ENCODE measurements around the gene KIAA0825. TPM values are rescaled to one million over a fixed set of nuclear protein-coding genes. Genes with fewer than 3 reads are reported as not detected.

The KIAA0825 gene
- total RNA-seq, 3 donors from 2014 or later (not counting 1 experiment from before 2014, with no cell fraction given), result 2.4 to 5.0 (median 4.8) TPM

DNA sequence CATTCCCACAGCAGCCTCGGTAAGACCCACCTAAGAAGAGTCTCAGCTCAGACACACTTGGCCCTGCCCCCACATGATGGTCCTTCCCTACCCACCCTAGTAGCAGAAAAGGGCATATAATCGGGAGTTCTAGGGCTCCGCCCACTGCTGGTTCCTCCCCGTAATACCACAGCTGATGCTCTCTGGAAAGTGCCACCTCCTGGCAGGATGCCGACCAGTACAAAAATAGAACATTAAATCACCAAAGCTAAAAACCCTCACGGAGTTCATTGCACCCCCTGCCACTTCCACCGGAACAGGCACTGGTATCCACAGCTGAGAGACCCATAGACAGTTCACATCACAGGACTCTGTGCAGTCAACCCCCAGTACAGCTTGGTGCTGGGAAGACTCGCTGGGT, 271.3 kb downstream of the KIAA0825 start:
- 95% methylated on average over 8 of the region's 8 CpGs for WGBS (ENCODE audit: insufficient coverage)
- Histone ChIP-seq H3K27me3 (ENCODE audit: control insufficient read depth, insufficient read depth, low read length) (no peaks in the 10 kb centered on the region), H3K9me3 (ENCODE audit: control insufficient read depth, insufficient read depth, low read length) (no peaks in the 10 kb centered on the region), H3K4me3 (ENCODE audit: low read length) (no peak overlapping the region), H3K27ac (ENCODE audit: low read length) (no peak overlapping the region), H3K36me3 (ENCODE audit: control insufficient read depth, insufficient read depth, low read length) (no peaks in the 10 kb centered on the region), H3K4me1 (ENCODE audit: control insufficient read depth, insufficient read depth, low read length) (no peaks in the 10 kb centered on the region)
- intact Hi-C loops (cut with micrococcal nuclease), result no loop called here
- no peak for TF ChIP-seq CTCF (IDR thresholded peaks at IDR 0.05)
- H3K27ac Mint-ChIP-seq, result no peak overlapping the region
- ATAC-seq (no peak), DNase-seq (no peak)
- H3K27me3 Mint-ChIP-seq (ENCODE audit: low read depth in 2 of 2), result no peaks in the 10 kb centered on the region
- H3K4me3 Mint-ChIP-seq, result no peak overlapping the region
- H3K9me3 Mint-ChIP-seq, result peaks cover 0 to 8% of the 10 kb centered on the region in 2 donors
- H3K4me1 Mint-ChIP-seq, result no peaks in the 10 kb centered on the region
- peaks cover 12% of the 10 kb centered on the region for H3K36me3 Mint-ChIP-seq

GRCh38 chr5:94345257-94345656, 273.1 kb downstream of the KIAA0825 start:
- peaks cover 12% of the 10 kb centered on the region for H3K36me3 Mint-ChIP-seq
- no peak overlapping the region for H3K4me3 Mint-ChIP-seq
- ATAC-seq (no peak), DNase-seq (no peak)
- H3K4me3 ChIP-seq (ENCODE audit: low read length), result no peak overlapping the region
- H3K4me1 ChIP-seq (ENCODE audit: control insufficient read depth, insufficient read depth, low read length), result no peaks in the 10 kb centered on the region
- no peaks in the 10 kb centered on the region for H3K27me3 ChIP-seq (ENCODE audit: control insufficient read depth, insufficient read depth, low read length)
- H3K27ac Mint-ChIP-seq, result no peak overlapping the region
- H3K4me1 Mint-ChIP-seq, result no peaks in the 10 kb centered on the region
- H3K27ac ChIP-seq (ENCODE audit: low read length), result no peak overlapping the region
- no peaks in the 10 kb centered on the region for H3K9me3 ChIP-seq (ENCODE audit: control insufficient read depth, insufficient read depth, low read length)
- intact Hi-C loops (cut with micrococcal nuclease), result no loop called here
- no peaks in the 10 kb centered on the region for H3K27me3 Mint-ChIP-seq (ENCODE audit: low read depth in 2 of 2)
- H3K9me3 Mint-ChIP-seq, result peaks cover 2 to 8% of the 10 kb centered on the region in 2 donors
- TF ChIP-seq CTCF (IDR thresholded peaks at IDR 0.05), result no peak
- no peaks in the 10 kb centered on the region for H3K36me3 ChIP-seq (ENCODE audit: control insufficient read depth, insufficient read depth, low read length)

DNA sequence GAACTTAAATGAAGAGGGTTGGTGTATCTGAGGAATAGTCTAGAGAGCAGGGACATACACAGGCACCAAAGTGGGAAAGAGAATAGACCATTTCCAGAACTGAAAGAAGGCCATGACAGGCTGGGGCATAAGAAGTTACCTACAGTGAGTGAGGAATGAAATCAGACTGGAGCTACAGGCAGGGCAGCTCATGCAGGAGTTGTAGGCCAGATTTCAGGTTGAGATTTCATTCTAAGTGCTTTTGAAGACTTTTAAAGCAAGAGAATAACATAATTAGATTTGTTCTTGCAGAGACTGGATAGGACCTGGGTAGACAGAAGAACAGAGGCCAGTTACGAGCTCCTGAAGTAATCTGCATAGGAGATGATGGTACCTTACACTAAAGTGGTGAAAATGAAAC, 280.8 kb downstream of the KIAA0825 start:
- TF ChIP-seq CTCF (IDR thresholded peaks at IDR 0.05), result no peak
- H3K4me3 ChIP-seq (ENCODE audit: low read length), result no peak overlapping the region
- WGBS (ENCODE audit: insufficient coverage), result 91% methylated on average over 1 of the region's 1 CpG
- no peaks in the 10 kb centered on the region for H3K36me3 ChIP-seq (ENCODE audit: control insufficient read depth, insufficient read depth, low read length)
- Mint-ChIP-seq H3K27me3 (ENCODE audit: low read depth in 2 of 2) (no peaks in the 10 kb centered on the region), H3K27ac (no peak overlapping the region), H3K36me3 (no peaks in the 10 kb centered on the region), H3K4me3 (no peak overlapping the region), H3K9me3 (peaks cover 2 to 4% of the 10 kb centered on the region in 2 donors), H3K4me1 (no peaks in the 10 kb centered on the region)
- H3K9me3 ChIP-seq (ENCODE audit: control insufficient read depth, insufficient read depth, low read length), result no peaks in the 10 kb centered on the region
- ATAC-seq, result no peak
- H3K27ac ChIP-seq (ENCODE audit: low read length), result no peak overlapping the region
- intact Hi-C loops (cut with micrococcal nuclease), result no loop called here
- H3K27me3 ChIP-seq (ENCODE audit: control insufficient read depth, insufficient read depth, low read length), result no peaks in the 10 kb centered on the region
- DNase-seq, result no peak
- no peaks in the 10 kb centered on the region for H3K4me1 ChIP-seq (ENCODE audit: control insufficient read depth, insufficient read depth, low read length)

DNA sequence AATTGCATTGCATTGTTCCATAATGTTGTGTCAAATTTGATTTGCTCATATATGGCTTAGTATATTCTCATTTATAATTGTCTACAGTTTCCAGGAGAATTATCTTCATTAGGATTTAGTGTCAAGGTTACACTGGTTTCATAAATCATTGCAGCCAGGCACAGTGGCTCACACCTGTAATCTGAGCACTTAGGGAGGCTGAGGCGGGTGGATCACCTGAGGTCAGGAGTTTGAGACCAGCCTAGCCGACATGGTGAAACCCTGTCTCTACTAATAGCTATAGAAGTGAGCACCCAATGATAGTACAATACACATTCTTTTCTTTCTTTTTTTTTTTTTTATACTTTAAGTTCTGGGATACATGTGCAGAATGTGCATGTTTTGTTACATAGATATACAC, 282.5 kb downstream of the KIAA0825 start:
- Mint-ChIP-seq H3K27ac (no peak overlapping the region), H3K9me3 (peaks cover 1 to 4% of the 10 kb centered on the region in 2 donors), H3K4me3 (no peak overlapping the region), H3K27me3 (ENCODE audit: low read depth in 2 of 2) (no peaks in the 10 kb centered on the region), H3K36me3 (no peaks in the 10 kb centered on the region), H3K4me1 (no peaks in the 10 kb centered on the region)
- H3K27me3 ChIP-seq (ENCODE audit: control insufficient read depth, insufficient read depth, low read length), result no peaks in the 10 kb centered on the region
- no peak overlapping the region for H3K27ac ChIP-seq (ENCODE audit: low read length)
- H3K4me1 ChIP-seq (ENCODE audit: control insufficient read depth, insufficient read depth, low read length), result no peaks in the 10 kb centered on the region
- intact Hi-C loops (cut with micrococcal nuclease), result no loop called here
- TF ChIP-seq CTCF (IDR thresholded peaks at IDR 0.05), result no peak
- no peaks in the 10 kb centered on the region for H3K9me3 ChIP-seq (ENCODE audit: control insufficient read depth, insufficient read depth, low read length)
- no peaks in the 10 kb centered on the region for H3K36me3 ChIP-seq (ENCODE audit: control insufficient read depth, insufficient read depth, low read length)
- 97% methylated on average over 2 of the region's 2 CpGs for WGBS (ENCODE audit: insufficient coverage)
- DNase-seq (no peak), ATAC-seq (no peak)
- no peak overlapping the region for H3K4me3 ChIP-seq (ENCODE audit: low read length)

All from natural killer cell (primary cell).